ENCODE data around the gene WHRN. TPM values are rescaled to one million over a fixed set of nuclear protein-coding genes. Genes with fewer than 3 reads are reported as not detected.

Gene WHRN
- total RNA-seq, 1 experiment from 2014 or later = 19.8 TPM

DNA sequence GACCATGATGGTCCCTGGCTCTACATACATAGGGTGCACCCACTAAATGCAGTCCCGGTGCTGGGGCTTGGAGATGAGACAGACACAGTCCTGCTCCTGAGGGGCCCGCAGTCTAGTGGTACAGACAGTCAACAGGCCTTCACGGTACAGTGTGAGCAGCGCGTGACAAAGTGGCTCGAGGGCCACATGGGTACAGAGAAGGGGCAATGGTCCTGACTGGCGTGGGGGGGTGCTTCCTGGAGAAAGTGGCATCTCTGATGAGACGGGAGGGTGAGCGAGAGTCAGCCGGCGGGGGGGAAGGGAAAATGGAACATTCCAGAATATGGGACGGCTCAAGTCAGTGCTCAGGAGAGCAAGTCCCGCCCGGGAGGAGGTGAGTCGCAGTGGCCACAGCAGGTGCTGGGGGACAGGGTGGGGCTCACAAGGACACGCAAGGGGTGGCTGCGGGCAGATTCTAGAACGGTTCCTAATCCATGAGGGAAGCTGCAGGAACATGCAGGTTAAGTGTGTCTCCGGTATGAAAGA, 38.0 kb downstream of the WHRN start:
- no TSS peak for BruUV-seq (replicated peaks)
- Histone ChIP-seq H3K4me2 (no peak overlapping the region), H3K4me1 (replicated peaks; ENCODE audit: insufficient read depth) (no peaks in the 10 kb centered on the region), H3K27ac (no peak overlapping the region), H4K20me1 (ENCODE audit: insufficient read depth) (no peaks in the 10 kb centered on the region), H3K36me3 (ENCODE audit: low read depth) (no peaks in the 10 kb centered on the region), H2AFZ (no peak overlapping the region), H3K27me3 (ENCODE audit: insufficient read depth, low read depth) (no peaks in the 10 kb centered on the region), H3K4me3 (no peak overlapping the region), H3F3A (ENCODE audit: insufficient read depth, low read depth) (no peaks in the 10 kb centered on the region), H3K9me3 (ENCODE audit: insufficient read depth, low read depth) (no peaks in the 10 kb centered on the region), H3K9me2 (ENCODE audit: insufficient read depth) (no peaks in the 10 kb centered on the region), H3K79me2 (ENCODE audit: low read depth) (no peaks in the 10 kb centered on the region)
- TF ChIP-seq CTCF (conservative IDR thresholded peaks at IDR 0.05) (no peak), EZH2 (IDR thresholded peaks at IDR 0.05; ENCODE audit: low read depth) (no peak)
- intact Hi-C loops (cut with micrococcal nuclease; ENCODE audit: unreplicated experiment) = no loop called here
- CTCF ChIA-PET = no interaction called here
- DNase-seq = no peak
- POLR2A ChIA-PET (ENCODE audit: unreplicated experiment) = no interaction called here

- ChIA-PET POLR2A (ENCODE audit: unreplicated experiment) (no interaction called here), CTCF (no interaction called here)
- no peaks in the 10 kb centered on the region for H4K20me1 ChIP-seq (ENCODE audit: insufficient read depth)
- DNase-seq = no peak
- H3K9me3 ChIP-seq (ENCODE audit: insufficient read depth, low read depth) = no peaks in the 10 kb centered on the region
- H3K4me2 ChIP-seq = no peak overlapping the region
- H3K79me2 ChIP-seq (ENCODE audit: low read depth) = no peaks in the 10 kb centered on the region
- no peaks in the 10 kb centered on the region for H3K27me3 ChIP-seq (ENCODE audit: insufficient read depth, low read depth)
- intact Hi-C loops (cut with micrococcal nuclease; ENCODE audit: unreplicated experiment) = no loop called here
- no peaks in the 10 kb centered on the region for H3K9me2 ChIP-seq (ENCODE audit: insufficient read depth)
- TF ChIP-seq EZH2 (IDR thresholded peaks at IDR 0.05; ENCODE audit: low read depth) (no peak), CTCF (conservative IDR thresholded peaks at IDR 0.05) (no peak)
- no peaks in the 10 kb centered on the region for H3K36me3 ChIP-seq (ENCODE audit: low read depth)
- no peaks in the 10 kb centered on the region for H3K4me1 ChIP-seq (replicated peaks; ENCODE audit: insufficient read depth)
- no peak overlapping the region for H3K4me3 ChIP-seq
- no peaks in the 10 kb centered on the region for H3F3A ChIP-seq (ENCODE audit: insufficient read depth, low read depth)
- no TSS peak for BruUV-seq (replicated peaks)
- H3K27ac ChIP-seq = no peak overlapping the region
- no peak overlapping the region for H2AFZ ChIP-seq
Observed at GRCh38 chr9:114465906-114466900, 39.1 kb downstream of the WHRN start.

DNA sequence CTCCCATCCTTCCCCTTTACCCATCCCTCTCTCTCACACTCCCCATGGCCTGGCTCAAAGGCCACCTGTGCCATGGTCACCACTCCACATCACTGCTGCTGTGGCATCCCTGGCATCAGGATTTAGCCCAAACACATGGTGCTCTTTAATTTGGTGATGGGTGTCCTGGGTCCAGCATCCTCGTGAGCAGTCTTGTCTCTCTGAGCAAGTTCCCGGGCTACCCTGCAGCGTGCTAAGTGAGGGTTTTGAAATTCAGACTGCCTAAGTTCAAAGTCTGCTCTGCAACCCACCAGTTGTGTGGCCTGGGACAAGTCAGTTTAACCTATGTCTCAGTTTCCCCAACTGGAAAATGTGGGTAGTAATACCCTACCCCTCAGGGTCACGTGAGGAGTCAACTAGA, 39.9 kb downstream of the WHRN start:
- TF ChIP-seq EZH2 (IDR thresholded peaks at IDR 0.05; ENCODE audit: low read depth) = no peak
- no peak for TF ChIP-seq CTCF (conservative IDR thresholded peaks at IDR 0.05)
- H3K9me3 ChIP-seq (ENCODE audit: insufficient read depth, low read depth) = no peaks in the 10 kb centered on the region

More for the DNA sequence above, 39.9 kb downstream of the WHRN start:
- POLR2A ChIA-PET (ENCODE audit: unreplicated experiment) = no interaction called here
- Histone ChIP-seq H3K4me1 (replicated peaks; ENCODE audit: insufficient read depth) (no peaks in the 10 kb centered on the region), H4K20me1 (ENCODE audit: insufficient read depth) (no peaks in the 10 kb centered on the region), H3K27me3 (ENCODE audit: insufficient read depth, low read depth) (no peaks in the 10 kb centered on the region), H2AFZ (no peak overlapping the region), H3K36me3 (ENCODE audit: low read depth) (no peaks in the 10 kb centered on the region), H3K9me2 (ENCODE audit: insufficient read depth) (no peaks in the 10 kb centered on the region), H3K27ac (no peak overlapping the region), H3K4me2 (no peak overlapping the region), H3F3A (ENCODE audit: insufficient read depth, low read depth) (no peaks in the 10 kb centered on the region), H3K79me2 (ENCODE audit: low read depth) (no peaks in the 10 kb centered on the region), H3K4me3 (no peak overlapping the region)
- DNase-seq = no peak
- CTCF ChIA-PET = no interaction called here
- no TSS peak for BruUV-seq (replicated peaks)
- intact Hi-C loops (cut with micrococcal nuclease; ENCODE audit: unreplicated experiment) = no loop called here

All from PC-9 (cell line).